ENCODE data around the gene AFMID.
"Not testable (repeated sequence)": the region's sequence is repeated elsewhere in the genome, so short reads cannot be mapped to it uniquely, and the experiment has no call there.

AFMID gene

DNA sequence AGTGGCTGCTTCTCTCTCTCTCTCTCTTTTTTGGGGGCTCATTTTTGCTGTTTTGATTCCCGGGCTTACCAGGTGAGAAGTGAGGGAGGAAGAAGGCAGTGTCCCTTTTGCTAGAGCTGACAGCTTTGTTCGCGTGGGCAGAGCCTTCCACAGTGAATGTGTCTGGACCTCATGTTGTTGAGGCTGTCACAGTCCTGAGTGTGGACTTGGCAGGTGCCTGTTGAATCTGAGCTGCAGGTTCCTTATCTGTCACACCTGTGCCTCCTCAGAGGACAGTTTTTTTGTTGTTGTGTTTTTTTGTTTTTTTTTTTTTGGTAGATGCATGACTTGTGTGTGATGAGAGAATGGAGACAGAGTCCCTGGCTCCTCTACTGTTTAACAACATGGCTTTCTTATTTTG lies 36.6 kb downstream of the AFMID start:
- DNase-seq (ENCODE audit: low read depth), result no peak

DNA sequence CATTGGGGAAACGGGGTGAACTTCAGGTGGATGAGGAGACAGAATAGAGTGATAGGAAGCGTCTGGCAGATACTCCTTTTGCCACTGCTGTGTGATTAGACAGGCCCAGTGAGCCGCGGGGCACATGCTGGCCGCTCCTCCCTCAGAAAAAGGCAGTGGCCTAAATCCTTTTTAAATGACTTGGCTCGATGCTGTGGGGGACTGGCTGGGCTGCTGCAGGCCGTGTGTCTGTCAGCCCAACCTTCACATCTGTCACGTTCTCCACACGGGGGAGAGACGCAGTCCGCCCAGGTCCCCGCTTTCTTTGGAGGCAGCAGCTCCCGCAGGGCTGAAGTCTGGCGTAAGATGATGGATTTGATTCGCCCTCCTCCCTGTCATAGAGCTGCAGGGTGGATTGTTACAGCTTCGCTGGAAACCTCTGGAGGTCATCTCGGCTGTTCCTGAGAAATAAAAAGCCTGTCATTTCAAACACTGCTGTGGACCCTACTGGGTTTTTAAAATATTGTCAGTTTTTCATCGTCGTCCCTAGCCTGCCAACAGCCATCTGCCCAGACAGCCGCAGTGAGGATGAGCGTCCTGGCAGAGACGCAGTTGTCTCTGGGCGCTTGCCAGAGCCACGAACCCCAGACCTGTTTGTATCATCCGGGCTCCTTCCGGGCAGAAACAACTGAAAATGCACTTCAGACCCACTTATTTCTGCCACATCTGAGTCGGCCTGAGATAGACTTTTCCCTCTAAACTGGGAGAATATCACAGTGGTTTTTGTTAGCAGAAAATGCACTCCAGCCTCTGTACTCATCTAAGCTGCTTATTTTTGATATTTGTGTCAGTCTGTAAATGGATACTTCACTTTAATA lies 37.3 kb downstream of the AFMID start:
- no peak for DNase-seq (ENCODE audit: low read depth)

DNA sequence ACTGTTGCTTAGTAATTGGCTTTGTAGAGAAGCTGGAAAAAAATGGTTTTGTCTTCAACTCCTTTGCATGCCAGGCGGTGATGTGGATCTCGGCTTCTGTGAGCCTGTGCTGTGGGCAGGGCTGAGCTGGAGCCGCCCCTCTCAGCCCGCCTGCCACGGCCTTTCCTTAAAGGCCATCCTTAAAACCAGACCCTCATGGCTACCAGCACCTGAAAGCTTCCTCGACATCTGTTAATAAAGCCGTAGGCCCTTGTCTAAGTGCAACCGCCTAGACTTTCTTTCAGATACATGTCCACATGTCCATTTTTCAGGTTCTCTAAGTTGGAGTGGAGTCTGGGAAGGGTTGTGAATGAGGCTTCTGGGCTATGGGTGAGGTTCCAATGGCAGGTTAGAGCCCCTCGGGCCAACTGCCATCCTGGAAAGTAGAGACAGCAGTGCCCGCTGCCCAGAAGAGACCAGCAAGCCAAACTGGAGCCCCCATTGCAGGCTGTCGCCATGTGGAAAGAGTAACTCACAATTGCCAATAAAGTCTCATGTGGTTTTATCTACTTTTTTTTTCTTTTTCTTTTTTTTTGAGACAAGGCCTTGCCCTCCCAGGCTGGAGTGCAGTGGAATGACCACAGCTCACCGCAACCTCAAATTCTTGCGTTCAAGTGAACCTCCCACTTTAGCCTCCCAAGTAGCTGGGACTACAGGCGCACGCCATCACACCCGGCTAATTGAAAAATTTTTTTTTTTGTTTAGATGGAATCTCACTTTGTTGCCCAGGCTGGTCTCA lies 38.1 kb downstream of the AFMID start:
- no peak for DNase-seq (ENCODE audit: low read depth)

DNA sequence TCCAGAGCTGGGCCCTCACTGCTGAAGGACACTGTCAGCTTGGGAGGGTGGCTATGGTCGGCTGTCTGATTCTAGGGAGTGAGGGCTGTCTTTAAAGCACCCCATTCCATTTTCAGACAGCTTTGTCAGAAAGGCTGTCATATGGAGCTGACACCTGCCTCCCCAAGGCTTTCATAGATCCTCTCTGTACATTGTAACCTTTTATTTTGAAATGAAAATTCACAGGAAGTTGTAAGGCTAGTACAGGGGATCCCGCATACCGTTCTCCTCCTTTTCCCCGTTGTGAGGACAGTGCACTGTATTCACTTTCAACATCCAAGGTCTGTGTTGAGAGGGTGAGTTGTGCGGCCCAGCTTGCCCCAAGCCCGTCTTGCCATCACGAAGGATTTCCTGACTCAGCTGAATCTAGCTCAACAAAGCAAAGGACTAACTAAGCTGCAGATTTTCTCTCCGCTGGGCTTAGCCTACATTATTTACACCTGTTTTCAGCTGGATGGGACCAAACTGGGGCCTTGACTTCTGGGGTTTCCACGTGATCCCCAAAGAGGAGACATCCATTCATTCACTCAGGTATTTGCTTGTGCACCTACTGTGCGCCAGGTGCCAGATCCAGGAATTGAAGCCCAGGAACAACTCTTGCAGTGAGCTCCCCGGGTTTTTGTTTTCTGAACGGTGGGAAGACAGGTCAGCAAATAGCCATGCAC lies 39.0 kb downstream of the AFMID start:
- no peak for DNase-seq (ENCODE audit: low read depth)

DNA sequence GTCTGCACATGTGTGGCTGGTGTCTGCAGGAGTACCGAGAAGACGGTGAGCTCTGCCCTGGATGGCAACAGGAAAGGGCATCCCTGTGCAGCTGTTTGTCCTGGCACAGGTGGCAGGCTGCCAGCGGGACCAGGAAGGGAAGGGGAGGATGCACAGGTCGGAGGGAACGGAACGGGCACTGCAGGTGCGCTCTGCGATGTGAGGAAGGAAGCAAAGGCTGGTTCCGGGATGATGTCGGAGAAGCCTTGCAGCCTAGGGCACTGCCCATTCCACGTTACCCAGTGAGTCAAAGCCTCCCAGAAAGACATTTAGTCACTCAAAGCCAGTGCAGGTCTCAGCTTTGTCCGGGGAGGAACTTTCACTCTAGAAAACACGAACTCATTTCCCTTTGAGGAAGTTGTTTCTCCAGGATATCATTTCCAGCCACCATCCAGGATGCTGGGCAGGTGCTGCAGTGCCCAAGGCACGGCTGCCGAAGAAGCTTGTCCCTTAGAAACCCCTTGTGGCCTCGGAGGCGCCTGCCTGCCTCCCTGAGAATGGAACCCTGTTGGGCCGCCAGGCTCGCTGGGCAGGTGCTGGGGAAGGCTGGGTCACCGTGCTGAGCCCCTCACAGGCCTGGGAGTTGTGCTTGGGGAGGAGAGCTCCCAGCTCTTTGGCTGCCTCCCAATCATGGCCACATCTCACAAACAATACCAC lies 39.7 kb downstream of the AFMID start:
- no peak for DNase-seq (ENCODE audit: low read depth)

DNA sequence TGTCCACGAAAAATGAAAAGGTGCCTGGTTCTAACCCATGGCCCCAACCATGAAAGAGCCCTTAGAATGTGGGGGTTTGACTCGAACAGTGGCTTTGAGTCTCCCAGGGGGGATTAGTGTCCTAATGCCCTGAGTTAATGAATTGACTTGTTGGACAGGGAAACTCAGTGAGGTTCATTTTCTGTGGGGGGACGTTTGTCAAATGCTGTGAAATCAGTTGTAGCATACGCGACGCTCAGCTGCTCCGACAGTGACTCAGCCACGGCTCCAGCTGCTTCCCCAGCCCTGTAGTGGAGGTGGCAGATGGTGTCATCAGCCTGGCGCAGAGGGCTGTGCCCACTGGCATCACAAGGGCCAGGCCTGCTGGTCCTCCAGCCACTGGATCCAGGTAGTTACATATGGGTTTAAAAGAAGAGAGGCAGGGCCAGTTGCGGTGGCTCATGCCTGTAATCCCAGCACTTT lies 40.3 kb downstream of the AFMID start:
- DNase-seq (ENCODE audit: low read depth), result no peak

DNA sequence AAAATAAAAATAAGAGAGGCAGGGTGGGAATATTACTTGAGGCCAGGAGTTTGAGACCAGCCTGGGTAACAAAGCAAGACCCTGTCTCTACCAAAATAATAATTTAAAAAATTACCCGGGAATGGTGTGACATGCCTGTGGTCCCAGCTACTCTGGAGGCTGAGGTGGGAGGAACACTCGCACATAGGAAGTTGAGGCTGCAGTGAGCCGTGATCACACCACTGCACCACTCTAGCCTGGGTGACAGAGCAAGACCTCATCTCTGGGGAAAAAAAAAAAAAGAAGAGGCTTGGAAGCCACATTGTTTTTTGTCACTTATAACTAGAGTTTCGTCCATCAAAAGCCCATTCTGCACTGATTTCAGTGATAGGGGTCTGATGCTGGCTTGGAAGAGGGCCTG lies 41.0 kb downstream of the AFMID start:
- DNase-seq (ENCODE audit: low read depth), result no peak

DNA sequence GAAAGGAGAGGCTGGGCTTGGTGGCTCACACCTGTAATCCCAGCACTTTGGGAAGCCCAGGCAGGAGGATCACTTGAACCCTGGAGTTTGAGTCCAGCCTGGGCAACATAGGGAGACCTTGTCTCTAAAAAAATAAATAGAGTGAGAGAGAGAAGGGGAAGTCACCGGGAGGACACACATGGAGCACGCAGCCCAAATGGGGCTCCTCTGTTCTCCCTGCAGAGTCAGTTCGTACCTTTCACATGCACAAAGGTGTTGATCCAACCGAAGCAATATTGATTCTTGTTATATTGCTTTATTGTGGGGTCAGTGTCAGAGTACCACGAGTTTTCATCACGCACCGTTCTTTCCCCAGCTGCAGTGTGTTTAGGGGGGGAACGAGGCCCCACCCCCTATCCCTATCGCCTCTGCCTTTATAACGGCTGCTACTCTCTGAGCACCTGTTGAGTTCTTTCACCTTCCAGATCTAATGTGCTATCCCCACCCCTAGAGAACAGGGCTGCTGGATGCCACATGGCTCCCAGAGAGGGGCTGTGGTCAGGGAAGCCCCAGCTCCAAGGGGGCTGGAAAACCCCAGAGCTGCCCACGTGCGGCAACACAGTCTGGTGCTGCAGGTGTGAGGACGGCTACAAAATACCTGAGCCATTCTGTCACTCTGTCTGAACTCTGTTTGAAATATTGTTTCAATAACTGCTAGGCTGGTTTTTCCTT lies 43.2 kb downstream of the AFMID start:
- DNase-seq (ENCODE audit: low read depth), result no peak

DNA sequence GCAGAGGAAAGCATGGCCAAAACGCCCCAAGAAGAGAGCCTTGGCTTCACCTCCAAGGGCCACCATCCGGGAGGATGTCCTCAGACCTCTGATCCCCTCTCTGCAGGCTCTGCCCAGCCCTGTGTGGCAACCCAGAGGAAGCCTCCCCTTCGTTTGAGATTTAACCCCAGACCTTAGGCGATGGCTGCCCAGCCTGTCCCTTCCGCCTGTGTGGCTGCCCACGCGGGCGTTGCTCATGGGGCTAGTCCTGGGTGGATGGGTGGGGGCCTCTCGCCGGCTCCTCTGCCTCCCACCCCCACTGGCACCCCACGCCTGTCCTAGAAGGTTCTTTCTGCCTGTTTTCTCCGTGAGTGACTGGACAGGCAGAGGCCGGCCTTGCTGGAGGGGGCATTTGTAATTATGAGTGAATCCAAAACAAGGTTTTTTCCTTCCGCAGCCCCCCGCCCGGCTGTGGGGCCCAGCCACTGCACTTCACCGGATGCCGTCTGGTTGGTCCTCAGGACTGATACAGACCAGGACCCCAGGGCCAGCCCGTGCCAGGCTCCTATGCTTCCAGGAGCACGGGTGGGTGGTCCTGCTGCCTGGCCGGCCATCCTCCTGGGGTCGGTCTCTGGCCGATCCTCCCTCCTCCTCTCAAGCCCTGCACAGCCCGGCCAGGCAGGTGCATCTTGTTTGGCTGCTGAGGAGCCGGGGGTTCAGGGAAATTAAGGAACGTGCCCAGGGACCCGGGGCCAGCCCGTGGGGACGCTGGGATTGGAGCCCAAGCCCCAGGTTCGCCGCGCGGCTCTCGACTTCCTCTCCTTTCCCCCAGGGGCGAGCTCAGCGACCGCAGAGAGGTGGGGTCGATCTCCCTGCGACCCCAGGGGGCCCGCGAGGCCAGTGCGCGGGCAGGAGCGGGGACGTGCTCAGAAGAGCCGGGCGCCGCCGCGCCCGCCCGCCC lies 44.1 kb downstream of the AFMID start, which contains the start of gene TMEM235:
Gene TMEM235, plus strand, starts transcription at position 636 of the 940 bp plus-strand sequence. CDS start 393 bp downstream, outside the sequence.
- DNase-seq (ENCODE audit: low read depth), result no peak

DNA sequence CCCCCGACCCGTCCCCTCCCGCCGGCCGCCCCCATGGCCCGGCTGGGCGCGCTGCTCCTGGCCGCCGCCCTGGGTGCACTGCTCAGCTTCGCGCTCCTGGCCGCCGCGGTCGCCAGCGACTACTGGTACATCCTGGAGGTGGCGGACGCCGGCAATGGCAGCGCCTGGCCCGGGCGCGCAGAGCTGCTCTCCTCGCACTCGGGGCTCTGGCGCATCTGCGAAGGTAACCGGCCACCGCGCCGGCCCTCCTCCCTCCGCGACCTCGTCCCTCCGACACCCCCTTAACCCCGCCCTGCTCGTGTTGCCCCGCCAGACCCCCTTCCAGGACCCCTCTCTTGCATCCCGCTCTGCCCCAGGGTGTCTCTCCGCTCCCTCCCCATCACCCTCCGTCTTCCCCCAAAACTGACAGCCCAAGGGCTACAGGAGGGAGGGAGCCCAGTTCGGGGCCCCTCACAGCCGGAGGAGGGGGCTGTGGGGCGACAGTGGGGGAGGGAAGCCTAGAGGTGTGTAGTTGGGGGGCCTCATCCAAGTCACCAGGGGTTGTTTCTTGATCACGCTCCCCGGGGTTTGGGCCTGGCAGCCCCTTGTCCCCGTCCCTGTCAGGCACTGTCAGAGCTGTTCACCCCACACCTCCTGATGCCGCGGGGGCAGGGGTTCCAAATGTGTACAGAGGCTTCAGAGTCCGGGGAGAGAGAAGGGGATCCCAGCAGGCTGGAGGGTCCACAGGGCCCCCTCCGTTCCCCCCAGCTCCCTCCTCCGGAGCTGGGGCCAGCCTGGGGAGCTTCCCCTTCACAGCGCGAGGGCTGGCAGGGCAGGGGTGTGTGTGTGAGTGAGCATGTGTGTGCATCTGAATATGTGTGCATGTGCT lies 45.1 kb downstream of the AFMID start:
- no peak for DNase-seq (ENCODE audit: low read depth)

DNA sequence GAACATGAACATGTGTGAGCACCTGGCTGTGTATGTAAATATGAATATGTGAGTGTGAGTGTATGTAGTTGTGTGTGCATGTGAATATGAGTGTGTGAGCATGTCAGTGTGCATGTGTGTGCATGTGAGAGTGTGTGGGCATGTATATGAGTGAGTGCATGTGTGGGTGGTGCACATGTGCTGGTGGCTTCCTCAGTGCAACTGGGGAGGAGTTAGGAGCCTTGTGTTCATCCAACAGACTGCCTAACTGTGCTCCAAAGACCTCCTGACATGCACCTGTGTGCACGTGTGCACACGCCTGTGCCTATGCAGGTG lies 45.7 kb downstream of the AFMID start:
- DNase-seq (ENCODE audit: low read depth), result no peak

DNA sequence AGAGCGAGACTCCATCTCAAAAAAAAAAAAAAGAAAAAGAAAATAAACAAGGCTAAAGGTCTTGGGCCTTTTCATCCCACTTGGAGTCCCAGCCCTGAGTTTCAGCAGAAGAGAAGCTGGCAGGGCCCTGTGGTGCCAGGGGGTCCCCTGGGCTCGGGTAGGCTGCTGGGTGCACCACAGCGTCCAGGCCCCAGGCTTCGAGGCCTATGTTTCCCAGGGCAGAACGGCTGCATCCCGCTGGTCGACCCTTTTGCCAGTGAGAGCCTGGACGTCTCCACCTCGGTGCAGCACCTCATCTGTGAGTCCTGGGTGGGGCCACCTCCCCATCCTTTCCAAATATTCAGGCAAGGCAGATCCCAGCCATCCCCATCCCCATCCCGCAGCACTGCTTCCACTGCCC lies 46.5 kb downstream of the AFMID start:
- DNase-seq (ENCODE audit: low read depth), result no peak

DNA sequence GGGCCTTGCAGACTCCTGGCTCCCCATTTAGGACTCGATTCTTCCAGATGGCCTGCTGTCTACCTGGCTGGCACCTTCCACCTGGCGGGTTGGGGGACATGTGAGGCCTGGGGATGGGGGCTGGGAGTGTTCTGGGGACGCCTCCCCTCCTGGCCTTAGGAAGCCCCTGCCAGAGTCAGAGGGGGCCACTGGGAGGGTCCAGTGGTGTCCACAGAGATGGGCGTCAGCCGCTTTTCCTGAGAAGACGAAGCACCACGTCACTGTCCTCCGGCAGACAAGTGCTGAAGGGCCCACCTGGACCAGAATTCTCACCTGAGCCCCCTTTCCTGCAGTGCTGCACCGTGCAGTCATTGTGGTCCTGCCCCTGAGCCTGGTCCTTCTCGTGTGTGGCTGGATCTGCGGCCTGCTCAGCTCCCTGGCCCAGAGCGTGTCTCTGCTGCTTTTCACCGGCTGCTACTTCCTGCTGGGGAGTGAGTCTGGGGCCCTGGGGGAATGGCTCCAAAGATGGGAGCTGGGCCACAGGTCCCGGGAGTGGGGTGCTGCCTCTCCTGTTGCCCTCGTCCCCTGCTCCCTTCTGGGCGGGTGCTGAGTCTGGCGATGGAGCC lies 47.2 kb downstream of the AFMID start:
- no peak for DNase-seq (ENCODE audit: low read depth)

DNA sequence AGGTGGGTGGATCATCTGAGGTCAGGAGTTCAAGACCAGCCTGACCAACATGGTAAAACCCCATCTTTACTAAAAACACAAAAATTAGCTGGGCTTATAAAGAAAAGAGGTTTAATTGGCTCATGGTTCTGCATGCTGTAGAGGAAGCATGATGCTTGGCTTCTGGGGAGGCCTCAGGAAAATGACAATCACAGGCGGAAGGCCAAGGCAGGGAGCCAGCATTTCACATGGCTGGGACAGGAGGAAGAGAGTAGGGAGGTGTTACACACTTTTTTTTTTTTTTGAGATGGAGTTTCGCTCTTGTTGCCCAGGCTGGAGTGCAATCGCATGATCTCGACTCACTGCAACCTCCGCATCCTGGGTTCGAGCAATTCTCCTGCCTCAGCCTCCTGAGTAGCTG lies 47.9 kb downstream of the AFMID start:
- not testable (repeated sequence) for DNase-seq (ENCODE audit: low read depth)

DNA sequence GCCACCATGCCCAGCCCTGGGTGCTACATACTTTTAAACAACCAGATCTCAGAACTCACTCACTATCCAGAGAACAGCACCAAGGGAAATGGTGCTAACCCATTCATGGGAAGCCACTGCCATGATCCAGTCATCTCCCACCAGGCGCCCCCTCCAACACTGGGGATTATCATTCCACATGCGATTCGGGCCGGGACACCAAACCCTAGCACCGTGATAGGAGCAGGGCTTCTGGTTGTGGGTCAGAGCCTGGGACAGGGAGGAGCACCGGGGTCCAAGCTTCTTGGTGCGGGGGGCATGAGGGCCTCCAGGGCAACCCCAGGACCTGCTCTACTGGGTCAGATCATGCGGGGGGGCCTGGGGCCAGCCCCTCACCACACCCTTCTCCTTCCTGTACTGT lies 48.7 kb downstream of the AFMID start:
- DNase-seq (ENCODE audit: low read depth), result no peak

DNA sequence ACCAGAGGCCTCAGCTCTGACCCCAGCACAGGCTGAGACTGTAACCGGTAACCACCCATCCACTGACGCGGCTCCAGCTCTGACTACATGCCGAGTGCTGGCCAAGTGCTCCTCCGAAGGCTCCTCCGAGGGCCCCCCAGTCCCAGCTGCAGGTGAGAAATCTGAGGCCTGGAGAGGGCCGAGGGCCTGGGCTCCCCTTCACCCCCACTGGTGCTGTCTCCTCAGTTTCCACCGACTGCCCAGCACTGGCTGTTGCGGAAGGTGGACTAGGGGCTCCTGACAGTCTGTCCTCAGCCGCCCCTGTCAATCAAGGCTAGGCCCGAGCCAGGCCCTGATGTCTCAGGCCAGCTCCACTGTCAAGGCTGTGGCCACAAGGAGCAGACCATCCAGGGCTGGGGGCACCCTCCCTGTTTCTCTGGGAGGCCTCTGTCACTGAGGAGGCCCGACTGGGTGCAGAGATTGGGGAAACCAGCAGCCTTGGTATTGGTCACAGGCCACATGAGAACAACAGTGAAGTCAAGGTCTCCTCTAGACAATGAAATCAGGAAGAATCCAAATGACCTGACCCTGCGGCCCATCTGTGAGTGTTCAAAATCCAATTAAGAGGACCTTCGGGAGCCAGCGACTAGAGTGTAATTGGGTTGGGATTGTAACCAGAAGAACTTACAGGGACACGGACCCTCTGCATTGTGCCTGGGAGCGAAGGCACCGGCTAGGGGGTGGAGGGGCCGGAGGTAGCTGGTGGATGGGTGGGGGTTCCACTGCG lies 49.4 kb downstream of the AFMID start:
- DNase-seq (ENCODE audit: low read depth), result no peak

DNA sequence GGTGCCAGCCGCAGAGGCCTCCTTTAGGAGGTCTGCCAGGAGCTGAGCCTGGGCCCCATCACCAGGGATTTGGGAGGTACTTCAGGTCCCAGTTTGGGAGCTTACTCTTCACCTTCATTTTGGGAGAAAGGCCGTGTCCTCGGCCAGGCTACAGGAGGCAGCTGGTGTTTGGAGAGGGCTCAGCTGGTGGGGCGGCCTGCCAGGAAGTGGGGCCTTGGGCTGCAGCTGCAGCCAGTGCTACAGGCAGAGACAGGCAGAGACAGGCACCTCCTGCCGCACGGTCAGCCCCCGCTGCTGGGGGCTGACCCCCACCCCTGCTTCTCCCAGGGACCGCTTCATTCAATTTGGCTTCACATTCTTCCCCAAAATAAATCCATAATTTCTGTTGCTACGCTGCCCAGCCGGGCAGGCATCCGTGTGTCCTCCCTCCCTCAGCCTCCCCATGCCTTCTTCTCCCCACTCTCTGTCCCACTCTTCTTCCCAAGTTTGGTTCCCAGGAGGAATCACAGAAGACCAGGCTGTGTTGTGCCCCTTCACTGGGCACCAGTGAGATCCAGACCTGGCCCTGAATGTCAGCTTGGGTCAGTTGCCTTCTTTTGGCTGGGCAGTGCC lies 50.3 kb downstream of the AFMID start:
- DNase-seq (ENCODE audit: low read depth), result no peak
